Sigmoid colon (tissue), 4 donors: ENCODE data around the gene VIPR2.

Source experiments
- CTCF ChIP-seq, 4 experiments: fragments of 450-650 bp in 3 of 4; fragments of 200-600 bp in 1 of 4; IDR thresholded peaks; one replicate each; pipeline ENCODE4 v1.5.1; 2016 to 2019; ENCODE audit warnings: antibody characterized with exemption in 4 of 4, mild to moderate bottlenecking in 3 of 4, moderate library complexity in 2 of 4
- EP300 ChIP-seq, 4 donors: sonication (generic); formaldehyde crosslinking; IDR thresholded peaks; one replicate each; pipeline ENCODE4 v1.6.1; 2017; ENCODE audit warnings: antibody characterized with exemption in 4 of 4
- POLR2A ChIP-seq, 2 donors: fragments of 450-650 bp; IDR thresholded peaks; one replicate each; pipeline ENCODE4 v1.6.1; 2016; ENCODE audit warnings: antibody characterized with exemption in 2 of 2, mild to moderate bottlenecking in 2 of 2, moderate library complexity in 2 of 2

- TF ChIP-seq CTCF (IDR thresholded peaks at IDR 0.05) (no peak), POLR2A (IDR thresholded peaks at IDR 0.05) (no peak), EP300 (IDR thresholded peaks at IDR 0.05) (no peak)
Observed at GRCh38 chr7:159019111-159019510, 125.6 kb downstream of the VIPR2 start.
